Pancreas (tissue), 10 donors: ENCODE data around the gene CTNNA3. TPM values are rescaled to one million over a fixed set of nuclear protein-coding genes. Genes with fewer than 3 reads are reported as not detected.

Experiments
- ATAC-seq, 4 donors: fragments of 200-7000 bp; cut with Tn5 transposase; one replicate each; pipeline versions ENCODE4 v1.8.0 to v1.9.1; 2020; ENCODE audit warnings: mild to moderate bottlenecking in 4 of 4, moderate library complexity in 4 of 4
- DNase-seq, 6 donors: peaks; one replicate each; pipeline ENCODE4 v3.0.0-alpha.2; 2020
- FAIRE-seq: peaks from 2 replicates; lab custom pipeline; 2012; peaks lifted over from hg19 to GRCh38; lab: Jason Lieb, UNC
- H3K27ac ChIP-seq, 4 donors: fragments of 200-600 bp; sonication (generic); 1 replicate in 3 of 4; 2 replicates in 1 of 4; pipeline versions ENCODE4 v1.5.0 to v1.8.0; 2020
- H3K27me3 ChIP-seq, 4 donors: fragments of 200-600 bp; one replicate each; pipeline ENCODE4 v1.8.0; 2021
- H3K36me3 ChIP-seq, 3 donors: fragments of 200-600 bp; sonication (generic) in 1 of 3; one replicate each; pipeline versions ENCODE4 v1.5.0 to v1.8.0; 2020 to 2021
- H3K4me1 ChIP-seq, 3 donors: fragments of 200-600 bp; one replicate each; pipeline ENCODE4 v1.8.0; 2021
- H3K4me3 ChIP-seq, 4 donors: fragments of 200-600 bp; sonication (generic) in 2 of 4; one replicate each; pipeline versions ENCODE4 v1.5.0 to v1.8.0; 2020 to 2021
- H3K9me3 ChIP-seq, 4 donors: fragments of 200-600 bp; one replicate each; pipeline ENCODE4 v1.8.0; 2021
- CTCF ChIP-seq, 4 donors: fragments of 200-600 bp; sonication (generic) in 3 of 4; IDR thresholded peaks; one replicate each; pipeline versions ENCODE4 v1.5.0 to v1.8.0; 2021; ENCODE audit warnings: antibody characterized with exemption in 4 of 4
- WGBS, 2 donors: extraction: QIAGEN DNeasy Blood & Tissue Kit; methylation state at CpG; one replicate each; pipeline ENCODE4 v1.1.7; 2013; 5-methylcytosine and 5-hydroxymethylcytosine counted together
- intact Hi-C, 3 donors: fragments of 100-400 bp; cut with DNase I; formaldehyde crosslinking; loops; one replicate each; pipeline versions ENCODE4 v1.11.1 to v1.14.2; 2022
- polyA plus RNA-seq, 2 donors: library from polyadenylated mRNA; stranded (reverse); fragments of 200-250 nt; gene quantifications; one replicate each; pipeline ENCODE4 v1.2.3, GENCODE V29; 2013
- total RNA-seq, 6 donors: library from RNA; stranded (reverse); fragmentation: NEBNext Ultra II Directional in 4 of 6; extraction: Animal tissue kit (Norgen Biotek cat#: 25700) in 4 of 6; gene quantifications; one replicate each; pipeline versions ENCODE4 v1.2.1 to v1.2.4, GENCODE V29; 2021 to 2023
- donor health status: healthy with polysubstance abuse.
- donor health status: DM: no; HTN: no; CAD: no; lungs with moderate emphysema.
- donor health status: DM: no; HTN: no; CAD: no.
- donor health status: control.
- donor health status: control.
- donor health status: Bipolar disorder and iron deficiency.
- donor health status: DM: yes; HTN: yes; CAD: no.
- donor health status: DM: no; HTN: no; CAD: no.
- donor health status: DM: no; HTN: no; CAD: no.
- donor health status: DM: yes; HTN: yes; CAD: no.

The CTNNA3 gene
- total and polyA plus RNA-seq, 8 donors: 0.02 to 0.83 (median 0.21) TPM

- WGBS, 2 donors: 67 to 74% methylated on average over 2 of the region's 2 CpGs
- ATAC-seq (no peak), DNase-seq (no peak), FAIRE-seq (no peak)
- intact Hi-C loops: no loop called here
- no peak for TF ChIP-seq CTCF (IDR thresholded peaks at IDR 0.05)
- Histone ChIP-seq H3K27me3 (no peaks in the 10 kb centered on the region), H3K36me3 (no peaks in the 10 kb centered on the region), H3K27ac (no peak overlapping the region), H3K9me3 (no peaks in the 10 kb centered on the region), H3K4me1 (no peaks in the 10 kb centered on the region), H3K4me3 (no peak overlapping the region)
These were observed 853.6 kb downstream of the CTNNA3 start for GRCh38 chr10:66842371-66842770.

GRCh38 chr10:66838656-66839055, 857.3 kb downstream of the CTNNA3 start:
- H3K27ac ChIP-seq: no peak overlapping the region
- FAIRE-seq: no peak
- no peak overlapping the region for H3K4me3 ChIP-seq
- H3K36me3 ChIP-seq: no peaks in the 10 kb centered on the region
- no peak for ATAC-seq
- H3K27me3 ChIP-seq: no peaks in the 10 kb centered on the region
- H3K9me3 ChIP-seq: no peaks in the 10 kb centered on the region
- no peak for DNase-seq
- no peak for TF ChIP-seq CTCF (IDR thresholded peaks at IDR 0.05)
- intact Hi-C loops: no loop called here
- WGBS, 2 donors: 86 to 98% methylated on average over 3 of the region's 3 CpGs
- no peaks in the 10 kb centered on the region for H3K4me1 ChIP-seq

GRCh38 chr10:66837990-66838389, 858.0 kb downstream of the CTNNA3 start:
- Histone ChIP-seq H3K36me3 (no peaks in the 10 kb centered on the region), H3K9me3 (no peaks in the 10 kb centered on the region), H3K27me3 (no peaks in the 10 kb centered on the region), H3K4me1 (no peaks in the 10 kb centered on the region), H3K4me3 (no peak overlapping the region), H3K27ac (no peak overlapping the region)
- DNase-seq (no peak), FAIRE-seq (no peak), ATAC-seq (peak in 3 of 4 donors; percentile 53 to 67 (median 61))
- intact Hi-C loops: no loop called here
- 79 to 84% methylated on average over 1 of the region's 1 CpG for WGBS, 2 donors
- TF ChIP-seq CTCF (IDR thresholded peaks at IDR 0.05): no peak

GRCh38 chr10:66837335-66837734, 858.7 kb downstream of the CTNNA3 start:
- 33 to 59% methylated on average over 2 of the region's 2 CpGs for WGBS, 2 donors
- intact Hi-C loops: no loop called here
- no peak for DNase-seq
- Histone ChIP-seq H3K4me3 (no peak overlapping the region), H3K27ac (no peak overlapping the region), H3K4me1 (no peaks in the 10 kb centered on the region), H3K9me3 (no peaks in the 10 kb centered on the region), H3K27me3 (no peaks in the 10 kb centered on the region), H3K36me3 (no peaks in the 10 kb centered on the region)
- no peak for TF ChIP-seq CTCF (IDR thresholded peaks at IDR 0.05)
- ATAC-seq: no peak
- FAIRE-seq: no peak

- ATAC-seq (no peak), FAIRE-seq (no peak), DNase-seq (no peak)
- H3K4me3 ChIP-seq: no peak overlapping the region
- no peak for TF ChIP-seq CTCF (IDR thresholded peaks at IDR 0.05)
- 67 to 83% methylated on average over 2 of the region's 2 CpGs for WGBS, 2 donors
- intact Hi-C loops: no loop called here
- H3K27me3 ChIP-seq: no peaks in the 10 kb centered on the region
- H3K36me3 ChIP-seq: no peaks in the 10 kb centered on the region
- no peaks in the 10 kb centered on the region for H3K4me1 ChIP-seq
- H3K27ac ChIP-seq: no peak overlapping the region
- no peaks in the 10 kb centered on the region for H3K9me3 ChIP-seq
These were observed 859.2 kb downstream of the CTNNA3 start for GRCh38 chr10:66836771-66837170.
